Measurements from ENCODE around the gene DGKH.
A peak's percentile ranks its signal among the peaks of the same experiment; 100 is the strongest.
"Not testable (repeated sequence)": the region's sequence is repeated elsewhere in the genome, so short reads cannot be mapped to it uniquely, and the experiment has no call there.

Gene DGKH

DNA sequence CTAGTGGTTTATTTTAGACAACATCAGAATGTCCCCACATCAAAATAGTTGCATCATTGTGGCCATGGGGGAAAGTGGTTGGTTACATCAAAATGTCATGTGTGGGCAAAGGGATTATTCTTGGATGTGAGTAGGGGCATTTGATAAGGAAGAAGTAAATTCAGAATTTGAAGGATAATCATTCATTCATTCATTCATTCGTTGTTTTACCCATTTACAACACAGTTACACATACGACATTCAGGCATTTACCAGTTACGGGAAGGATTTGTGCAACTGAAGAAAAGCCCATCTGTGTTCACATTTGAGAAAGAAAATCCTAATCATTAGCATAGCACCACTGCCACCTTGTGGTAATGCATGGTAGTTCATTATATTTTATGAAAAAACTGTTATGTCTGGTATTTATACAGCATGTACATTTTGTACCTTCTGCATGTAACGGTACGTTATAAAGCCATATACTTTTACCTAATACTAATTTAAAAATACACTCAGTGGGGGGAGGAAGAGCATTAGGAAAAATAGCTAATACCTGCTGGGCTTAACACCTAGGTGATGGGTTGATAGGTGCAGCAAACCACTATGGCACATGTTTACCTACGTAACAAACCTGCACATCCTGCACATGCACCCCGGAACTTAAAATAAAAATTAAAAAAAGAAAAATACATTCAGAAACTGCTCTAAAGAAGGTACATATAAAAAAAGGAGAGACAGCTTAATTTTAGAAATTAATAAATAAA lies 62.1 kb downstream of the DGKH start:
- peak in 1 of 2 donors; percentile 55 for DNase-seq (ENCODE audit: low read depth in 2 of 2)

DNA sequence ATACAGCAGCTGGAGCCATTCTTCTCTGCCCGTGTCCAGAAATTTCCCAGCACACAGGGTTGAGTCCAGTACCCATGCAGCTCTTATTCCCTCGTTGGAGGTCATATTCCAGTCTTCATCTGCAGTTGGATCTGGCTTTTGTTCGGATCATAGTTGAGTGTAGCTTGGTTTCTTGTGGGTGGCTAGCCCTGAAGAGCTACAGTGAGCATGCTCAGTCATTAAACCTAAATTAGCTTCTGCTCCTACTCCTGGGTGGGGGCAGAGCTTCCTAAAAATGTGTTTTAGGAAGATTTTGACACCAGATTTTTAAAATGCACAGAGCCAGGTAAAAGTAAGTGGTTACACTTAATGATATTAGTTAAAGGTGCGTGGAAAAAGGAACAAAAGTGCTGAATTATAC lies 64.4 kb downstream of the DGKH start:
- no peak for DNase-seq (ENCODE audit: low read depth in 2 of 2)

DNA sequence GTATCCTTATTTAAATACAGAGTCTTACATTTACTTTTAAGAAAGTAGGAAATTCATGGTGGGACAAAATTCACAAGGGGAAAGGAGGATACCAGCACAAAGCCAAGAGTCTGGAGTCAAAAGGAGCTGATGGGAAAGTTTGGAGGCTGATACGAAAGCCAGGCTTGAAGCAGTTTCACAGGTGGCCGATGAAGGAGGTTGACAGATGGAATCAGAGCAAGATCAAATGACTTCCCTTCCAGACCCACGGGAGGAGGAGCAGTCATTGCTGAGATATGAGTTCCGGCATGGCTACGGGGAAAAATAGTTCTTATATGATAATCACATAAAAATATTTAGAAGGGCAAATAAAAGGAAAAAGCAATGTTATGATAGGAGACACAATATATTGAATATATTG lies 65.0 kb downstream of the DGKH start:
- DNase-seq (ENCODE audit: low read depth in 2 of 2), result no peak

DNA sequence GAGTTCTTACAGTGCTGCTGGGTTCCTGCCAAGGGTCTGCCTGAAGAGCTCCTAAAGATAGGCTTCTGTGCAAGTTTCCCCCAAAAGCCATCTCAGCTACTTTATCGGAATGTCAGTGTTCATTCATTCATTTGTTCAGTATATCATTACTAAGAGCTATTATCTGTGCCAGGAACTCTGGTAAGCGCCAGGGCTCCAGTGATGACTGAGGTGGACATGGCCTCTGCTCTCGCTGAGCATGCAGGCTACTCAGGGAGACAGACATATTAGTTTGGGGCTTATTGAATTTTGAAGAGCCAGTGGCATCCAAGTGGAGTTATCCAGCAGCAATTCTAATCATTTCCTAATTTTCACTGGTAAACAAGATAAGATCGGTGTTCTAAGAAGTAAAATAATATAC lies 65.8 kb downstream of the DGKH start:
- DNase-seq (ENCODE audit: low read depth in 2 of 2), result no peak

DNA sequence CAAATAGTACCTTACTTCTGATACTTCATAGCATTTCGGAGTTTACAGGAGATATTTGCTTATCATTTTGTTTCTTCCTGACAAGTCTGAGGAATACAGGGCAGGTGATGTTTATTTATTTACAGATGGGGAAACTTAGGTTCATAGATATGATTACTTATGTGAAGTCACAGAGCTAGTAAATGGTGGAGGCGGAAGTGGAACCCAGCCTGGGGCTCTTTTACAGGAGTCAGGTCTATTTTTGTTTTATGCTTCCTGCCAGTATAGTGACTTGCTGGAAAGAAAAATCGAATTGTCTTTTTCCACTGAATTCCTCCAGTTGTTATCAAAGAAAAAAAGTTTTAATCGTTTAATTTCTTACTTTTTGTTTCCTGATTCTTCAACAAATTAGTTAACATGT lies 66.5 kb downstream of the DGKH start:
- DNase-seq (ENCODE audit: low read depth in 2 of 2), result no peak

DNA sequence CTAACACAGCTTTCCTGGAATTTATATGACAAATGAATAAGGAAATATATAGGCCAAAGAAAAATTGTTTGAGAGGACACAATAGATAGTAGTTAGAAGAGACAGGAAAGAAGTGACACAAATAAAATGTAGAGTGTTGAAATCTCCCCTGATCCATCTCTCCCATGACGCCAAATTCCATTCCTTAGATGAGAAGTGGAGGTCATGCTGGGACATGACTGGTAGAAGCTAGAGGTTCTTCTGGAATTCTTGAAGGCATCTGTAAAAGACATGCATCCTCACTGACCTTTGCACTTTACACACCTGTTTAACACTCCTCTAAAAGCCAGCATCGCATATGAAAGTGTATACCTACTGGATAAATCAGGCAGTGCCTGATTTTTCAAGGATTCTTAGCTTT lies 67.8 kb downstream of the DGKH start:
- DNase-seq (ENCODE audit: low read depth in 2 of 2), result no peak

DNA sequence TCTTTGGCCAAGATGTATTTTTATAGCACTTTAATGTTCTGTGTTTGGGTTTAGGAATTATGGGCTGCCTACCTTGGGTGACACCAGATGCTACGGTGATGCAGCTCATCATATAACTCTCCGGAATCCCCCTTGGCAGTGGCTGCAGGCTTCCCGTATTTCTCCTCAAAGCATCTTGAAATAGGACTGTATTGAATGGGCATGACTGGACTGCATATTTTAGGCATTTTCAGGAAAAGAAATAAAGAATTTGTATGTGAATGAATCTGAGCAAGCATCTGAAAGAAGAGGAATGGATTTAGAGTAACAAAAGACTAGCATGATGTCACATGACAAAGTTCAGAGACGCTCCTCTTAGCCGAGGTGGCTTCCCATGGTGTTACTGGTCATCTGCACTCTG lies 70.6 kb downstream of the DGKH start:
- DNase-seq (ENCODE audit: low read depth in 2 of 2), result no peak

DNA sequence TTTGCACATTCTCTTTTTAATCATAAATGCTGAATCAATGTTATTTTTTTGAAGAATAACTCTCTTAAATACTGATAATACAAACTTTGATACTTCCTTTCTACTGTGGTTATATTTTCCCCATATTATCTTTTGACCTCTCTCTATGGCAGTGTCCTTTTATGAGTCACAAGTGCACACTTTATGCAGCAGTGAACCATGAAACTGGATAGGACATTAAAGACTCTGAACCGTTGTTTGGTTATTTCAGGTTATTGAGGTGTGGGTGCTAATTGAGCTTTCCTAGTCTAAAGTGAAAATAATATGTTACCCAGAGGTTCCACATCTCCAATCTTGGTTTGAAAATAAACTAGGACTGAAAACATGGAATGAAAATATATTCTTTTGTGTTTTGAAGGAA lies 71.4 kb downstream of the DGKH start:
- DNase-seq (ENCODE audit: low read depth in 2 of 2), result no peak

DNA sequence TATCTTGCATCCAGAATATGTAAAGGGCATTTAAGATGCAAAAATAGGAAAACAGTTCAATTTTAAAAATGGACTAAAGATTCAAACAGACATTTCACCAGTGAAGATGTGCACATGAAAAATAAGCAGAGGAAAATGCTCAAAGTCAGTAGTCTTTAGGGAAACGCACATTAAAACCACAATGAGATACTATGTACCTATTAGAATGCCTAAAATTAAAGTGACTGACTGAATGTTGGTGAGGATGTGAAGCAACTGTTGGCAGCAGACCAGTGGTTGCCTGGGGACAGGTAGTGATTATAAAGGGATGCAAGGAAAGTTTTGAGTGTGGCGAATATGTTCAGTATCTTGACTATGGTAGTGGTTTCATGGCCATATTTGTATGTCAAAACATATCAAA lies 75.2 kb downstream of the DGKH start:
- no peak for DNase-seq (ENCODE audit: low read depth in 2 of 2)

DNA sequence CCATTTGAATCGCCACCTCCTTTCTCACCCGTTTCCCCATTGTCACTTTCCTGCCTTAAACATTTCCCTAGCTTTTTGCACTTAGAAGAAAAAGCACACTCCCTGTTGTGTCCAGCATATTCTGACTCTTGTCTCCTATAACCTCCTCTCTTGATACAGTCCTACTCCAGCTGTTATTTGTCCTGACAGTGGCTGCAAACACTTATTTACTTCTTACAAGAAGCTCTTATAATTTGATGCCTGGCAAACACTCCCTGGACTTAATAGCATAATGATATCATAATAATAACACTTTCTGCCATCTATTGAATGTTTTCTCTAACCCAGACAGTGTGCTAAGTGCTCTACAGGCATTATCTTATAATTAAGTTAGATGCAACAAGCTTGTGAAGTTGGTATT lies 76.6 kb downstream of the DGKH start:
- DNase-seq (ENCODE audit: low read depth in 2 of 2), result no peak

DNA sequence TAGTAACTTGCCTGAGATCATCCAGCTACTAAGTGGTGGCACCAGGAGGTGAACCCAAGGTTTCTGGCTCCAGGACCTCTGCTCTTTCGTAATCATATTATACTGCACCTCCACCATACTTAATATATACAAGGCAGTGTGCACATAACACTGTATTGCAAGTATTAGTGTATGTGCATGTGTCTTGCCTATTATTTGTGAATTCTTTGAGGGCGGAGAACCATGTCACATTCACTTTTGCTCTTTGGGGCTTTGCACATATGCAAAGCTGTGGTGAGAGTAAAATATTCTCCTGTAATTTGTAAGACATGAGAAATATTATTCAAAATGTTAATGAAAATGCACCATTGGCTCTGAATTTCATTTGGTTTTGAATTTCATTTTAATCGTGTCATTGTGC lies 78.6 kb downstream of the DGKH start:
- no peak for DNase-seq (ENCODE audit: low read depth in 2 of 2)

DNA sequence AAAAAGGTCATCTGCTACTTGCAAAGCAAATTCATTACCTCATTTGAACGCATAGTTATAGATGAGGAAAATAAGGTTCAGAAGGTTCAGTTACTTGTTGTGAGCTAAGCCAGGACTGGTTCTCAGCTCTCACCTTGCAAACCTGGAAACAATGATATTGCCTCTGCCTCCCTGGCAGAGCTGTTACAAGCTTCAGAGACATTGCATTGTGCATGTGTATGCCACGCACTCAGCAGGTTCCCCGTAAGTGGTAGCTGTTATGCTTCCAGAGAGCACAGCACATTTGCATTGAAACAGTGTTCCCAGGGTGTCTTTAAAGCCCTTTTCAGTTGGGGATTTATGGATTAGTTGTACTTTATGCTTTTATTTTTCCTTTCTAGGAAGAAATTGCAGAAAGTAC lies 80.6 kb downstream of the DGKH start:
- no peak for DNase-seq (ENCODE audit: low read depth in 2 of 2)

DNA sequence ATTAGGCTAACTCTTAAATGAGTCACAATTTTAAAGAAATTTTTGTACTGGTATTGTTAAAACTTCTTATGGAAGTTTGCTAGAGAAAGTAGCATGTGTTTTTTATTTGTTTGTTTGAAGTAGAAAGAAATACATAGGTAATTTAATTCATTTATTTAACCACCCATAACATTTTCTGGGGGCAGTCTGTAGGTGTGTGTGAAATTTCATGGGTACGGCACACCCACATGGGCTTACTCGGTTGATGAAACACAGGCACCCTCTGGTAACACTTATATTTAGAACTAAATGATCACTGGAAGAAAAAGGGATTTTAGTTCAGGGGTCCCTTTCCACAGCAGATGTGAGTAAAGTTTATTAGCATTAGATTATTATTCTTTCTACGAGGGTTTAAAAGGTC lies 88.1 kb downstream of the DGKH start:
- no peak for DNase-seq (ENCODE audit: low read depth in 2 of 2)

DNA sequence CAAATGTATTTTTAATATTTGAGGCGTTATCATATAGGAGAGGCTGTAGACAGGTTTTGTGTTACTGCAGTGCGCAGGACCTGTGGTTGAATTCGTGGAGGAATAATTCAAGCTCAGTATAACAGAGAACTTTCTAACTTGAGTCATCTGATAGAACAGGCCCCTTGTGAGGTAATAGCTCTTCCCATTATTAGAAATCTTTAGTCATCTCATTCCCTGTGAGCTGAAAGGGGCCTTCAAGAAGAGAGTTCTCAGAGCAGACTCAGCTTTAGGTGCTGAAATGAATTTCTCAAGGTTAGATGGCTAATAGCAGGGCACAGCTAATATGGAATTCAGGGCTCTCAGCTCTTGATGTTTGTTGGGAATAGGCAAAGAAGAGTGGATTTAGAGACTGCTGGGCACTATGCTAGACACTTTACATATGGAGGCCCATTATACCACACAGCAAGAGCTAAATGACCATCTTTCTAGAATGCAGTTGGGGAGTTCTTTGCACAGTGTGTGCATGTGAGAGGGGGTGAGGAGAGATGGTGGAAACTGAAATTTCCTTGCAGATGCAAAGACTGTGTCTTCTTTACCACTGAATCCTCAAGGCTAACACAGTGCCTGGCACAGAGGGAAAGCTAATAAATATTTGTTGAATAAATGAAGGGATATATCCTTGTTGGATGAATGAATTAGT lies 89.5 kb downstream of the DGKH start:
- DNase-seq (ENCODE audit: low read depth in 2 of 2), result no peak

DNA sequence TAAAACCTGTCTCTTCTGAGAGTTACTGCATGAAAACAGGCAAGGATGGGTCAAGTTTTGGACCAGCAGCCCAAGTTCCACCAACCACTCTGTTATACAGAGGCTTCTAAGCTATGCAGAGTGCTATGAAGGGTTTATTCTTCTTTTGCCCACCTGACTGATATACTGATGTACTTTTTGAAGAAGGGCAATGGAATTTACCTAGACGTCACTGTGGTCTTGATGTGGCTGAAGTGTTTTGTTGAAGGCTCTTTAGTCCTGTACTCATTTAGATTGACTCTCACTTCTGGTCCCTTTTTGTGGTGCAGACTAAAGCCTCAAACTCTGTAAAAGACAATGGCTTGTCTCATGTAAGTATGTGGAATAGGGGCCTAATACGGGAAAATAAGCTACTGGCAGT lies 92.0 kb downstream of the DGKH start:
- DNase-seq (ENCODE audit: low read depth in 2 of 2), result no peak

DNA sequence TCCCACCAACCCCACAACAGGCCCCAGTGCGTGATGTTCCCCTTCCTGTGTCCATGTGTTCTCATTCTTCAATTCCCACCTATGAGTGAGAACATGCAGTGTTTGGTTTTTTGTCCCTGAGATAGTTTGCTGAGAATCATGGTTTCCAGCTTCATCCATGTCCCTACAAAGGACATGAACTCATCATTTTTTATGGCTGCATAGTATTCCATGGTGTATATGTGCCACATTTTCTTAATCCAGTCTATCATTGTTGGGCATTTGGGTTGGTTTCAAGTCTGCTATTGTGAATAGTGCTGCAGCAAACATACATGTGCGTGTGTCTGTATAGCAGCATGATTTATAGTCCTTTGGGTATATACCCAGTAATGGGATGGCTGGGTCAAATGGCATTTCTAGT lies 92.6 kb downstream of the DGKH start:
- not testable (repeated sequence) for DNase-seq (ENCODE audit: low read depth in 2 of 2)

DNA sequence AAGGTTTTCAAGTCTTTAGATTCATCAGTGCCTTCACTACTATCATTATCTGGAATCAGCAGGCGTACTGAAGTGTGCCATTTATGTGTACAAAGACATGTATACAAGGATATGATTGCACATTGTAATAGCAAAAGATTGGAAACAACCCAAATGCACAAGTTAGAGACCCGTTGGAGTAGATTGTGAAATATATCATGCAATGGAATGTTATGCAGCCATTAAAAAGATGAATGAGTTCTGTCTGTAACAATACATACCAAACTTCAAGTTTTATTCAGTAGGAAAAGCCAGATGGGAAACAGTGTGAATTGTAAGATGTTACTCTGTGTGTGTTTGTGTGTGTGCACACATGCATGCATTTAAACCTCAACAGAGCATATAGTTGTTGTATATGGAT lies 97.9 kb downstream of the DGKH start:
- no peak for DNase-seq (ENCODE audit: low read depth in 2 of 2)

DNA sequence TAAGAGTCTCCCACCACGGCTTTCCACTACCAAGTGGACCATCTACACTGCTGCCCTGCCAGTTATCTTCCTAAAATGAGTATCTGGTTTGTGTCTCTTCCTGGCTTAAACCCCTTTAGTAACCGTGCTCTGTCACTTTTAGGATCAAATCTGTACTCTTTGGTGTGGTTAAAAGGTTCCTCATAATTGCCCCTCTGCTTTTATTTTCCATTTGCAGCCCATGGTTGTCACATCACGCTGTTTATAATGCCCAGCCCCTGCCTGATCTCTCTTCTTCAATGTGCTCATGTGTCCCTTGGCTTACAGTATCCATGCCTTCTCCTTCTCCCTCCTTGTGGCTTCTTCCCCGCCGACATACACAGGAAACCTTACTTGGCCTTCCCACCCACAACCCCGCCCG lies 100.1 kb downstream of the DGKH start:
- no peak for DNase-seq (ENCODE audit: low read depth in 2 of 2)

DNA sequence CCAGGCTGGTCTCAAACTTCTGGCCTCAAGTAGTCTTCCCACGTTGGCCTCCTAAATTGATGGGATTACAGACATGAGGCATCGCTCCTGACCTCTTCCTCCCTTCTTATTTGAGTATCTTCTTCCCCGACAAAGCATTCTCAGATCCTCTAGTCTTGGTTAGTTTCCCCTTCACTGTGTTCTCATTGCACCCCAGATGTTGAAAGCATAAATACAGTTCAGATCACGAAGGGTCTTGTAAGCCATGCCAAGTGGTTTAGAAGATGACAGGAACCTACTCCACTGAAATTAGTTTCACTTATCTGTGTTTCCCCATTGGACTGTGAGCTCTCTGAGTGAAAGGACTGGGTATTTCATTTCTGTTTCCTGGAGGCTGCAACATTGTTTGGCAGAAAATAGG lies 100.7 kb downstream of the DGKH start:
- no peak for DNase-seq (ENCODE audit: low read depth in 2 of 2)

DNA sequence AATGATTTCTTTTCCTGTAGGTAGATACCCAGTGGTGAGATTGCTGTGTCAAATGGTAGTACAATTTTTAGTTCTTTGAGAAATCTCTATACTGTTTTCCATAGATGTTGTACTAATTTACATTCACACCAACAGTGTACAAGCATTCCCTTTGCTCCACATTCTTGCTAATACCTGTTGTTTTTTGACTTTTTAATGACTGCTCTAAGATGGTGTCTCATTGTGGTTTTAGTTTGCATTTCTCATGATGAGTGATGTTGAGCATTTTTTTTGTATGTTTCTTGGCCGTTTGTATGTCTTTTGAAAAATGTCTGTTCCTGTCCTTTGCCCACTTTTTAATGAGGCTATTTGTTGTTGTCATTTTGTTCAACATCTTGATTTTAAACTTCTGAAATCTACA lies 103.3 kb downstream of the DGKH start:
- no peak for DNase-seq (ENCODE audit: low read depth in 2 of 2)

DNA sequence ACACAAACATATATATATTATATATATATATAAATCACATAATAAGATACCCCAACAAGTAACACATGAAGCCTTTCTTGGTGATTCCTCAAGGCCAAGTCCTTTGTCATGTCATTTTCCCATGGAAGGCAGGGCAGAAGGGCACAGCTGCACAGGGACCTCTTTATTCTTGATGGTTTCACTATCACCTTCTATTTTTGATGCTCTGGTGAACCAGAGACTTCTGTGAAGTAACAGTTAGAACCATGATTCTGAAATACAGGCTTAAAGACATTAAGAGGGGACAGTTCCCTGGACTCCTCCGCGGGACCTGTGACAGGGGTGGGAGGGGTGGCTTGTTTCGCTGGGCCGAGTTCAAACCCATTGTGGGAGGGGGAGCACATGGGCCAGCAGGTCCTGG lies 104.0 kb downstream of the DGKH start:
- no peak for DNase-seq (ENCODE audit: low read depth in 2 of 2)

DNA sequence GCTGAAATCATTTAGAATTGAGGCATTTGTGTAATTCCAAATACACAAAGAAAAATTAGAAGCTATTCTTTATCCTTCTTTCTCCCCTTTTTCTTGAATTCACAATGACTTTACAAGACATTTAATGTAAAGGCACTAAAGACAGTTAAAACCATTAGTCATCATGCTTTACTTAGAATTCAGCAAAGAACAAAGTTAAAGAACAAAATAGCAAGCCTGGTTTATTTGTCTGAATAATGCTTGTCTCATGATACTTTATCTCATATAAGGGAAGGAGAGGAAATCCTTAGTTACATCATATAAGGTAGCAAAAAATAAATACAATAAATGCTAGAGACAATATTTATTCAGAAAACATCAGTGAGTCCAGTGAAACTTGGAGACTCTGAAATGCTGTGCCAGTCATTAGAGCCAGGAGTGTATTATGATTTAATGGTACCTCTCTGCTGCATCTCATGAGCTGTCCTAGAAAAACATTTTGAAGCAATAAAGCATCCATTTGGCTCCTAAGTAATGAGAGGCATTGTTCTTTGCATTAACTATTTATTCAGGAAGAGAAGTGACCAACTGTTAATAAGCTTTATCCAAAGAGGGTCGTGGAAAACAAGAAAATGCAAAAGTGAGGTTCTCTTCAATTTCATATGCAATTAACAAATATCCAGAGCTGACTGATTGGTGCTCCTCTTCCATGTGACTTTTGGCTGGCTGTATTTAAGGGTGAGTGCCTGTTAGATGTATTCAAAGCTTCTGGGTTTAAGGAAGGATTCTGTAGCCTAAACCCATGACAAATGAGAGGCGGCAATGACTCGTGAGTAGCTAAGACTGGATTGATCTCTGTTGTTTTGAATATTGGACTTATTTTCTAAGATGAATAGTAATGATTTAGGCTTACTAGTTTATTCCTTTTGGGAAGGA lies 105.0 kb downstream of the DGKH start:
- no peak for DNase-seq (ENCODE audit: low read depth in 2 of 2)

DNA sequence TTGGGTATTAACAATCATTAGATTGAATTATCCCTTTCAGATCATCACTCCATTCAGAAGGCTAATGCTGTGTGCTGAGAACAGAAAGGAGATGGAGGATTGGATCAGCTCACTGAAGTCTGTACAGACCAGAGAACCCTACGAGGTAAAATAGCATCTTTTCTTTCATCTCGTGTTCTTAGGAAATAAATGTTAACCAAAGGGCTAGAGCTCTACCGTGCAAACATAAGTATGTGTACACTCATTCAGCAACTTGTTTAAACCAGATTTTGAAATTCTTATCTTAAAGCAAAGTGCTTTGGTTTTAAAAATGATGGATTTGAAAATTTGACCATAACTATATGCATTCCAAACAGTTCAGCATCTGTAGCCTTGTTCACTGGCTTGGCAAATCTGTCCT lies 106.8 kb downstream of the DGKH start:
- no peak for DNase-seq (ENCODE audit: low read depth in 2 of 2)

Data from stimulated activated CD4-positive, alpha-beta T cell treated with anti-CD3 and anti-CD28 coated beads, Interleukin-1b, Interleukin-23, amount 100 ng/mL, for 4 hours (primary cell).